Tibial artery (tissue), 4 donors: Measurements from ENCODE around the gene ASIP.
"Not testable (repeated sequence)": the region's sequence is repeated elsewhere in the genome, so short reads cannot be mapped to it uniquely, and the experiment has no call there.

ENCODE experiments used
- DNase-seq, 2 donors: peaks; one replicate each; pipeline ENCODE4 v3.0.0-alpha.2; 2019
- H3K27ac ChIP-seq, 2 donors: fragments of 200-600 bp; sonication (generic) in 1 of 2; 1 replicate in 1 of 2; 2 replicates in 1 of 2; pipeline ENCODE4 v1.5.1; 2018 to 2019; ENCODE audit warnings: mild to moderate bottlenecking in 1 of 2
- H3K27me3 ChIP-seq, 2 donors: fragments of 200-600 bp; sonication (generic) in 1 of 2; one replicate each; pipeline versions ENCODE4 v1.5.1 to v1.6.0; 2016 to 2019
- H3K36me3 ChIP-seq, 3 donors: fragments of 200-600 bp; sonication (generic) in 2 of 3; one replicate each; pipeline ENCODE4 v1.5.1; 2016 to 2019; ENCODE audit warnings: mild to moderate bottlenecking in 2 of 3
- H3K4me1 ChIP-seq, 4 donors: fragments of 200-600 bp; sonication (generic) in 2 of 4; 1 replicate in 3 of 4; 2 replicates in 1 of 4; pipeline ENCODE4 v1.5.1; 2016 to 2019
- H3K4me3 ChIP-seq, 2 donors: fragments of 200-600 bp; sonication (generic) in 1 of 2; 1 replicate in 1 of 2; 2 replicates in 1 of 2; pipeline ENCODE4 v1.5.1; 2018 to 2019; ENCODE audit warnings: mild to moderate bottlenecking in 2 of 2
- H3K9me3 ChIP-seq, 3 donors: fragments of 200-600 bp; sonication (generic) in 1 of 3; one replicate each; pipeline ENCODE4 v1.5.1; 2016 to 2019
- intact Hi-C: fragments of 100-400 bp; cut with DNase I; formaldehyde crosslinking; loops from one replicate; pipeline ENCODE4 v1.15.0; 2023; ENCODE audit warnings: low total_unique reads
- TF ChIP-seq, protein P1 (sequence below), 2 experiments: fragments of 200-600 bp in 1 of 2; fragments of 450-650 bp in 1 of 2; IDR thresholded peaks; one replicate each; pipeline ENCODE4 v1.5.1; 2017 to 2019; ENCODE audit warnings: antibody characterized with exemption in 2 of 2, mild to moderate bottlenecking in 1 of 2, moderate library complexity in 1 of 2

Gene ASIP

DNA sequence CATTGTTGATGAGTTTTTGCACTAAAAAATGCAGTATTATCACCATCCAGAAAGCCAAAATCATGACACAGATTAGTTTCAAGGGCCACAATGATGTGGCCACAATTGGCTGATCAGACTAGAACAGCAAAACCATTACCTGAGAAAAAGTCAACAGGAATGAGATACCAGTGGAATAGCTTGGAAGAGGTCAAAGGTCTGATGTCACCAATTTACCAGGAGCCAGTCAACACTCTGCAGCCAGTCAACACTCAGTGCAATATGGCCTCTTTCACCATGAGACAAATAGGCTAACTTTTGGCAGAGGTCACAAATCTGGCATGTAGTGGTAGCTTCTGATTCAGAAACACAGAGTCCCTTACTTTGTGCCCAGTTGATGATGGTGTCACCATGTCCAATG, 7.5 kb upstream of the ASIP start:
- TF ChIP-seq, protein P1, sequence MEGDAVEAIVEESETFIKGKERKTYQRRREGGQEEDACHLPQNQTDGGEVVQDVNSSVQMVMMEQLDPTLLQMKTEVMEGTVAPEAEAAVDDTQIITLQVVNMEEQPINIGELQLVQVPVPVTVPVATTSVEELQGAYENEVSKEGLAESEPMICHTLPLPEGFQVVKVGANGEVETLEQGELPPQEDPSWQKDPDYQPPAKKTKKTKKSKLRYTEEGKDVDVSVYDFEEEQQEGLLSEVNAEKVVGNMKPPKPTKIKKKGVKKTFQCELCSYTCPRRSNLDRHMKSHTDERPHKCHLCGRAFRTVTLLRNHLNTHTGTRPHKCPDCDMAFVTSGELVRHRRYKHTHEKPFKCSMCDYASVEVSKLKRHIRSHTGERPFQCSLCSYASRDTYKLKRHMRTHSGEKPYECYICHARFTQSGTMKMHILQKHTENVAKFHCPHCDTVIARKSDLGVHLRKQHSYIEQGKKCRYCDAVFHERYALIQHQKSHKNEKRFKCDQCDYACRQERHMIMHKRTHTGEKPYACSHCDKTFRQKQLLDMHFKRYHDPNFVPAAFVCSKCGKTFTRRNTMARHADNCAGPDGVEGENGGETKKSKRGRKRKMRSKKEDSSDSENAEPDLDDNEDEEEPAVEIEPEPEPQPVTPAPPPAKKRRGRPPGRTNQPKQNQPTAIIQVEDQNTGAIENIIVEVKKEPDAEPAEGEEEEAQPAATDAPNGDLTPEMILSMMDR (IDR thresholded peaks at IDR 0.05), result no peak
- intact Hi-C loops, result no loop called here
- no peaks in the 10 kb centered on the region for H3K27me3 ChIP-seq

DNA sequence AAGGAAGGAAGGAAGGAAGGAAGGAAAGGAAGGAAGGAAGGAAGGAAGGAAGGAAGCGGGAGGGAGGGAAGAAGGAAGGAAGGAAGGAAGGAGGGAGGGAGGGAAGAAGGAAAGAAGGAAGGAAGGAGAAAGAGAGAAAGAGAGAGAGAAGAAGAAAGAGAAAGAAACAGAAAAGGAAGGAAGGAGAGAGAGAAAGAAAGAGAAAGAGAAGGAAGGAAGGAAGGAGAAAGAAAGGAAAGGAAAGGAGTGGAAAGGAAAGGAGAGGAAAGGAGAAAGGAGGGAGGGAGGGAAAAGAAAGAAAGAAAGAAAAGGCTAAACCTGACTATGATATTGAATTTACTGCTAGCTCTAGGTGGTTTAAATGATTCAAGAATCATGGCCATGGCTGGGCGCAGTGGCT, 5.3 kb upstream of the ASIP start:
- no peaks in the 10 kb centered on the region for H3K27me3 ChIP-seq
- no peaks in the 10 kb centered on the region for H3K4me1 ChIP-seq
- intact Hi-C loops, result no loop called here
- H3K27ac ChIP-seq, result no peak overlapping the region
- no peak overlapping the region for H3K4me3 ChIP-seq
- H3K9me3 ChIP-seq, result peaks cover 0 to 18% (median 12%) of the 10 kb centered on the region in 3 donors
- DNase-seq, result no peak
- TF ChIP-seq, protein P1 (IDR thresholded peaks at IDR 0.05), result no peak
- H3K36me3 ChIP-seq, result no peaks in the 10 kb centered on the region

More for the DNA sequence above, 7.5 kb upstream of the ASIP start:
- no peak overlapping the region for H3K27ac ChIP-seq
- peaks cover 0 to 15% (median 12%) of the 10 kb centered on the region in 3 donors for H3K9me3 ChIP-seq
- H3K4me1 ChIP-seq, result no peaks in the 10 kb centered on the region
- no peaks in the 10 kb centered on the region for H3K36me3 ChIP-seq
- DNase-seq, result no peak
- H3K4me3 ChIP-seq, result no peak overlapping the region

GRCh38 chr20:34237942-34238341, 3.3 kb upstream of the ASIP start:
- no peak for DNase-seq

DNA sequence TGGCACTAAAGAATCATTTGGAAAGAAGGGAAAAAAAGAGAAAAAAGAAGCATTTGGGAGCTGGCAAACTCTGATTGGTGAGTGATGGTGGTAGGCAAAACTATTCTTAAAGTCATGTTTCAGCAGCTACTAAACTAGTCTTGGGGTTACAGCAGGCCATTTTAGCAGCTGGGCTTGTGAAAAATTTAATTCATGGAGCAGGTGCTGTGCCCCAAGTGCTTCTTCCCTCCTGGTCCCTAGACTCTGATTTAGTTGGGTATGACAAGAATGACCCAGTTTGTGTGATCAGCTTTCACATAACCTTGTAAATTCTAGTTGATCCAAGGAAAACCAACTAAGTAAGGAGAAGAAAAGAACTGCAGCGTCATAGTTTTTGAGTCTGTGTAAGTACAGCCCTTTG, 1.1 kb upstream of the ASIP start:
- Histone ChIP-seq H3K9me3 (peaks cover 0 to 18% (median 12%) of the 10 kb centered on the region in 3 donors), H3K4me3 (no peak overlapping the region), H3K27ac (no peak overlapping the region), H3K27me3 (peaks cover 0 to 2% of the 10 kb centered on the region in 2 donors), H3K4me1 (no peaks in the 10 kb centered on the region), H3K36me3 (no peaks in the 10 kb centered on the region)
- intact Hi-C loops, result no loop called here
- TF ChIP-seq, protein P1 (IDR thresholded peaks at IDR 0.05), result no peak
- no peak for DNase-seq

More at GRCh38 chr20:34237942-34238341, 3.3 kb upstream of the ASIP start:
- Histone ChIP-seq H3K4me3 (no peak overlapping the region), H3K27ac (no peak overlapping the region), H3K4me1 (no peaks in the 10 kb centered on the region), H3K36me3 (no peaks in the 10 kb centered on the region), H3K27me3 (peaks cover 0 to 2% of the 10 kb centered on the region in 2 donors), H3K9me3 (peaks cover 0 to 18% (median 12%) of the 10 kb centered on the region in 3 donors)
- intact Hi-C loops, result no loop called here
- TF ChIP-seq, protein P1 (IDR thresholded peaks at IDR 0.05), result no peak

DNA sequence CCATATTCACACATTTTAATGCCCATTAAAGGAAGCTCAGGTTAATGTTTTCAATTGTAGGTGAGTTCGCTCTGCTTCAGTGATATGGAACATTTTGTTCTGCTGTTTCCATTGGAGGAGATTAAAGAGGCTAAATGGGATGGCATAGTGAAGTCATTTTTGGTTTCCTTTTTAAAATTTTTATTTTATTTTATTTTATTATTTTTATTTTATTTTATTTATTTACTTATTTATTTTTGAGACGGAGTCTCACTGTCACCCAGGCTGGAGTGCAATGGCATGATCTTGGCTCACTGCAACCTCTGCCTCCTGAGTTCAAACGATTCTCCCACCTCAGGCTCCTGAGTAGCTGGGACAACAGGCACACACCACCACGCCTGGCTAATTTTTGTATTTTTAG, 792 bp downstream of the ASIP start:
- DNase-seq, H3K27ac ChIP-seq, intact Hi-C loops, H3K27me3 ChIP-seq, H3K4me3 ChIP-seq, H3K36me3 ChIP-seq, H3K4me1 ChIP-seq: not testable (repeated sequence)
- peaks cover 0 to 18% (median 11%) of the 10 kb centered on the region in 3 donors for H3K9me3 ChIP-seq

- intact Hi-C loops, result no loop called here
- no peaks in the 10 kb centered on the region for H3K4me1 ChIP-seq
- no peak for DNase-seq
- H3K27ac ChIP-seq, result no peak overlapping the region
- no peak overlapping the region for H3K4me3 ChIP-seq
- no peaks in the 10 kb centered on the region for H3K36me3 ChIP-seq
- H3K27me3 ChIP-seq, result peaks cover 0 to 2% of the 10 kb centered on the region in 2 donors
- TF ChIP-seq, protein P1 (IDR thresholded peaks at IDR 0.05), result no peak
- H3K9me3 ChIP-seq, result peaks cover 0 to 11% (median 3%) of the 10 kb centered on the region in 3 donors
Measured at GRCh38 chr20:34242879-34243278, 1.7 kb downstream of the ASIP start.
